Stimulated activated CD8-positive, alpha-beta memory T cell treated with anti-CD3 and anti-CD28 coated beads, Interleukin-7, amount 100 ng/mL, for 1 hour (primary cell): ENCODE data around the gene BRI3BP.
"Not testable (repeated sequence)": the region's sequence is repeated elsewhere in the genome, so short reads cannot be mapped to it uniquely, and the experiment has no call there.

Source experiments
- DNase-seq, 2 donors: peaks; one replicate each; pipeline ENCODE4 v3.0.0-alpha.2; 2020; ENCODE audit warnings: low read depth in 2 of 2

Gene BRI3BP

DNA sequence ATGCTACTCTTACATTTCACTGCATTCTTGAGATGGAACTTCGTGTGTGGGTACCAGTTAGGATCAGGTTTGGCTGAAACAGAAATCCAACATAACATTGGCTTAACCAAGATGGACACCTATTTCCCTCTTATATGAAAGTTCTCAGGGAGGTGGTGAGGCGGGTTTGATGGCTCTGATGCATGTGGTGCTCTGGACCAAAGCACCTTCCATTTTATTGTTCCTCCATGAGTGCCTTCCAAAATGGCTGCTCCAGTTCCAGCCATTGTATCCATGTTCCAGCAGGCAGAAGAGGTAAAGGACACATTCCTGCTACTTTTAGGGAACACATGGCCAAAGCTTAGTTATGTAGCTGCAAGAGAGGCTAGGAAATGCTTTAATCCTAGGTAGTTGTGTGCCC is 29.6 kb downstream of the BRI3BP start:
- DNase-seq: no peak

DNA sequence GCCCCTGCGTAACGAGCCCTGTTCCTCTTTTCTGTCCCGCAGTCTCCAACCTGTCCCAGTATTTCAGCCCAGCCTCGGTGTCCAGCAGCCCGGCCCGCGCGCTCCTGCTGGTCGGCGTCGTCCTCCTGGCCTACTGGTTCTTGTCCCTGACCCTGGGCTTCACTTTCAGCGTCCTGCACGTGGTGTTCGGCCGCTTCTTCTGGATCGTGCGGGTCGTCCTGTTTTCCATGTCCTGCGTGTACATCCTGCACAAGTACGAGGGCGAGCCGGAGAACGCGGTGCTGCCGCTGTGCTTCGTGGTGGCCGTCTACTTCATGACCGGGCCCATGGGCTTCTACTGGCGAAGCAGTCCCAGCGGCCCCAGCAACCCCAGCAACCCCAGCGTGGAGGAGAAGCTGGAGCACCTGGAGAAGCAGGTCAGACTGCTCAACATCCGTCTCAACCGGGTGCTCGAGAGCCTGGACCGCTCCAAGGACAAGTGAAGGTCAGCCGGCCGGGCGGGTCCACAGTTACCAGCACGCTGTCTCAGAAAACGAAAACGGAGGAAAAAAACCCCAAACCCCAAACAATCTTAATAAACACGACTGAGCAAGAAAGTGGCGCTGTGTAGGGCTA is 31.6 kb downstream of the BRI3BP start:
- no peak for DNase-seq

DNA sequence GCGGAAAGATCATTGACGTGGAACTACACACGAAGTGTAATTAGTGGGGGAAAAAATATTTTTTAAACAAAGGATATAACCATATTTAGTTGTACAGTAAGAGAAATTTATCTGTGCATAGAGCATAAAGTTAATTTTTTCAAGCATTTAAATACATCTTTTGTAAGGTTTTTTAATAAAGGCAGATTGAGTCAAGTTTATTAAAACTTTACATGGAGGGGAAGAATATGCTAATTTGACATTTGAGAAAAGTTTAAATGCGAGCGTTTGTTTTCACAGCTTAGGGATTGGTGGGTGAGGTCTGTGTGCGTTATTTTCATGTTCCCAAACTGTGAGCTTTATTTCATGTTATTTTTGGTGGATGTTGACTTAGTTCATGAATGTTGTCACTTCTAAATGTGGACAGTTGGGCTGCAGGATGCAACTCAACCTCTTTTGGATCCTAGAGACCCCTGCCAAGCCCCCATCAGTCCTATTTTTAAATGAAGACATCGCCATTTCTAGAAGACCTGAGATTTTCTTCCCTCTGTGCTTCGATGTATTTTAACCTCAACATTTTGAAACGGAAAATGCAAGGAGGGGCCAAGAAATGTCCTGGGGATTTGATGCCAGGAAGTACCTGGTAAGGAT is 32.3 kb downstream of the BRI3BP start:
- DNase-seq: no peak

DNA sequence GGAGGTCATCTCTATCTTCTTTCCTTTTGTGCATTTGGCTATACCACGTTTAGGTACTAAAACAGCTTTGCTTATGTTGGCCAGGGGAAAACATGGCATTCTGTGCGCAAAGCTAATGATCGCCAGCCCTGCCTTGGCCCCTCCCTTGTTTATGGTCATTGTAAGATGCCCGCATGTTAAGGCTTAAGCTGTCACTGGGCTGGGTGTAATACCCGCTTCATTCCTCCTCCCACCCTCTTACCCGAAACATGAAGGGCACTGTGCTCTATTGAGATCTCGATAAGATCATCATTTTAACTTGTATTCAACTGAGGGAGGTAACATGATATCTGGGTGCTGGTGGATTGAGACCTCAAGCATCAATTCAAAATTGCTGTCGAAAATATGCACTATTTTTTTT is 34.7 kb downstream of the BRI3BP start:
- no peak for DNase-seq

DNA sequence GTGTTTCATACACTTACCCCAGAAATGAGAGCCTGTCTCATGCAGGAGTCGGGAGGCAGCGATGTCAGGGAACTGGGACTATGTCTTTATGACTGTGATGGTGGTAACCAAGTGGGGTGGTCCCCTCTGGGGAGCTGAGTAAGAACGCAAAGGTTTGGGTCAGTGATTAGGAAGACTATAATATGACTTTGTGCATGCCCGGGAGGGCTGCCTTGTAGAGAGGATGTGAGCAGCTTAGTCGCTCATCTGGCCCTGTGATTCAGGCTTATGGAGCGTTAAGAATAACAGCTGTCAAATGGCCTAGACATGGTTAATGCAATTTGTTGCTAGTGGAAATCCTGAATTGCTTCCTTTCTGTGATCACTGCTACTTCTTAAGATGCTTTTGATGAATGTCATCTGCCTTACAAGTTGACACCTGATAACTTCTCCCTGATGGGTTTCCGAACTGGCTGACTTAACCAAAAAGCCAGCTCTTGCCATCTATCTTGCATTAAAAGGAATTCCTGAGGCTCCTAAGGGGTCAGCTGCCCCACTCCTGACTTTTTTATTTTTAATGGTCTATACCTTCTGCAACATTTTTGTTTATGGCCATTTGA is 36.4 kb downstream of the BRI3BP start:
- DNase-seq: no peak

DNA sequence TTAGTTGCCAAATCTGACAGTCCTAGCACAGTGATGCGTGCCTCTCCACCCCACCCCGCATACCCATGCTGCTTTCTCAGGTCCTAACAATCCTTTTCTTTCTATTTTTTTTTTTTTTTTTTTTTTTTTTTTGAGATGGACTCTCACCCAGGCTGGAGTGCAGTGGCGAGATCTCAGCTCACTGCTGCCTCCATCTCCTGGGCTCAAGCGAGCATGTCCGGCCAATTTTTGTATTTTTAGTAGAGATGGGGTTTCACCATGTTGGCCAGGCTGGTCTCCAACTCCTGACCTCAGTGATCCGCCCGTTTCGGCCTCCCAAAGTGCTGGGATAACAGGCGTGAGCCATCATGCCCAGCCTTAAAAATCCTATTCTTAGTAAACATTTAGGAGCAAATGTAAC is 38.0 kb downstream of the BRI3BP start:
- not testable (repeated sequence) for DNase-seq

DNA sequence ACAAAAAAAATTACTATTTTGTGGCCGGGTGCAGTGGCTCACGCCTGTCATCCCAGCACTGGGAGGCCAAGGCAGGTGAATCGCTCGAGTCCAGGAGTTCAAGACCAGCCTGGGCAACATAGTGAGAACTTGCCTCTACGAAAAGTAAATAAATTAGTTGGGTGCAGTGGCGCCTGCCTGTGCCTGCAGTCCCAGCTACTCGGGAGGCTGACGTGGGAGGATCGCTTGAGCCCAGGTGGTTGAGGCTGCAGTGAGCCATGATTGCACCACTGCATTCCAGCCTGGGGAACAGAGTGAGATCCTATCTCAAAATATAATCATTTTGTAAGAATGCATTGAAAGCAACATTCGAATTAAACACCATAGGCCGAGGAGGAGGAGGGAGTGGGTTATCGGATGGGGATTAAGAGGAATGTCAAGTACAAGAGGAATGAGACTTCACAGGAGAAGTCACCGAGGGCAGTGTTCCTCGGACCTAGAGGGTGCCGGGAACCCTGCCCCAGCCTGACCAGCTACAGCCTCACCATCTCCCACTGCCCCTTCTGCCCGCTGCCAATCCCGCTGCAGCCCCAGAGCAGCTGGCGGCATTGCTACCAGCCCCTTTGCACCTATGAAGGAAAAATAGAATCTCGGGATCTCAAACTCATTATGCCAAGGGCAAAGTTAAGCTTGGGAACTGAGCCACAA is 39.2 kb downstream of the BRI3BP start:
- DNase-seq: no peak

DNA sequence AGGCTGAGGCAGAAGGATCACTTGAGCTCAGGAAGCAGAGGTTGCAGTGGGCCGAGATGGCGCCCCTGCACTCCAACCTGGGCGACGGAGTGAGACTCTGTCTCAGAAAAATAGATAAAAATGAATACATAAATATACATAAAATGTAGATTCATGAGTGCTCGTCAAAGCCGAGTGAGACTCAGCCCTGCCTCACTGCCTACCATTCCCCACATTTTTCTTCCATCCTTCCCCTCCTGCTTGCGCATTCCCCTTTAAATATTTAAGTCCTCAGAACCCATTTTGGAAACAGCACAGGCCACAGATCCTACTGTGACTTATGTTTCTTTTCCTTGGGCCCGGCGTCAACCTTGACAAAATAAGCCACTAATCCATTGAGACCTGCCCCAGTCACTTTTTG is 39.8 kb downstream of the BRI3BP start:
- DNase-seq: no peak

DNA sequence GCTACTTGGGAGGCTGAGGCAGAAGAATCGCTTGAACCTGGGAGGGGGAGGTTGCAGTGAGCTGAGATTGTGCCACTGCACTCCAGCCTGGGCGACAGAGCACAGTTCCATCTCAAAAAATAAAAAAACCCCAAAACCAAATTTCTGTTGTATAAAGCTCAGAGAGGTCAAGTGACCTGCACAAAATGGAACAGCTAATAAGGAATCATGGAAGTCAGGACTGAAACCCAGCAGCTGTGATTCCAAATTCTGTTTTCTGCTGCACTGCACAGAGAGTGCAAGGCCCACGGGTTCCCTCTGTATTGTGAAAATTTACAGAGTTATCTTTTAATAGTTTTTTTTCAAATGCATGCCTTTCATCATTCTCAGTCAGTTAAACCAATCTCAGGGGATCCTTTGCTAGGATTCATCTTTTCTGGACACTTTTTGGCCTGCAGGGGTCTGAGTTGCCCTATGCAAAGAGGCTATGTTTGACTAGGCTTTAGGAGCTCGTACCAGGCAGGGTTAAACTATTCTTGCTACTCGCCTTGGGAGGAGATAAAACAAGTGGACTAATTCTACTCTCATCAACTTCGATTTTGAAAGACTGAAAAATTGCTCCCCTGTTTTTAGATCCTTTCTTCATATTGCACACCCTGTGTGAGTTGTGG is 45.7 kb downstream of the BRI3BP start:
- DNase-seq: no peak

DNA sequence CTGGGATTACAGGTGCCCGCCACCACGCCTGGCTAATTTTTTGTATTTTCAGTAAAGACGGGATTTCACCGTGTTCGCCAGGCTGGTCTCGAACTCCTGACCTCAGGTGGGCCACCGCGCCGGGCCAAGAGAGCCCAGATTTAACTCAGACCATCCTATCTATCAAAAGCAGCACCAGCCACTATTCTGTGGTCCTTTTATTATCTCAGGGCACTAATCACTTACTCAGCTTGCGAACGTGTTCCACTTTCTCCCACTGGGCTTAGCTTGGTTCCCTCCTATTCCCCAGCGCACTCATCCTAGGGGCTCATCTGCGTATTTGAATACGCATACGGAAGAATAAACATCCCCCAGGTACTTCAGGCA is 55.6 kb downstream of the BRI3BP start:
- DNase-seq: no peak

DNA sequence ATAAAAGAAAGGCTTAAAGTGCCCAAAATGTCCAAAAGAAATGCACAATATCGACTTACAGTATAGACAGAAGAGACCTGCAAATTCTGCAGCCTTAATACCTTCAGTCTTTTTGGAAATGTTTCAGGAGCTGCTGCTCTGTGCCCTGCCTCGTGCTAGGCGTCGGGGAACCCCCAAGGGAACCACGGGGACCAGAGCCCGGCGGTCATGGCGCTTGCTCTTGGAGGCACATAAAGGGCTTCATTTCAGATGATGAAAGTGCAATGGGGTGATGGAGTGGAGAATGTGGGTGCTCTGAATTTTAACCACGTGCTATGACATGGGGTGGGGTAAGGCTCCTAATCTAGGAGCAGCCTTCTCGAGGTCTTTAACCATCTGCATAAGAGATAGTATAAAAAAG is 57.0 kb downstream of the BRI3BP start:
- DNase-seq: no peak

DNA sequence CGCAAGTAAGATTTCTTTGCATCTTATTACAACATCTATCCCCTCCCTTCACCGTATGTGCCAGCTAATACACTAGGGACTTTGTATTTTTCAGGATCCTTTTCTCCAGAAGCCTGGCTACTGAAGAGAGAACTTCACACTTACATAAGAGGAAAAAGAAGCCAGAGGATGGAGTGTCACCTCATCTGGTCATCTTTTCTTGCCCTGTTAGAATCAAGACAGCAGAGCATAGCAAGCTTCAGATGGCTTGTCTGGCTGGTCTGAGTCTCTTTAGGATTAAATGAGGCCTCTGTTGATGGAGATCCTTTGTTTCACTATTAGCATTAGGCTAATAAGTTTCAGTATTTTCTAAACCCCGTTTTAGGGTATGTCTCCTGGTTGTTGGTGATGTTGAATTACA is 57.4 kb downstream of the BRI3BP start:
- DNase-seq: no peak

DNA sequence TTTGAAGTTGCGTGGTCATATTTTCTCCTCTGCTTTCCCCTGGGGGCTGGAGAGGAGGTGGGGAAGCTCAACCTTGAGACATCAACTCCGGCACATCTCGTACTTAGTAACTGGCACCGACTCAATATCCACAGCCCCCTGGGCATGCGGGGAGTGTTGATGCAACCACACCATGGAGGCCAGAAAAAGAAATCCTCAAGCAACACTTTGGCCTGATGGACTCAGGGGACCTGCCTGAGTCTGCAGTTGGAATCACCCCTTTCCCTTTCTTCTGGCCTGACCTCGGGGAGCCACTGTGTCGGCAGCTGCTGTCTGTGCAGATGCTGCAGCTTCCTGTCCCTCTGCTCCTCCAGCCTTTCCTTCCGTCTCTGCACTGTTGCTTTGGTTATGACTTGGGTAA is 60.4 kb downstream of the BRI3BP start:
- no peak for DNase-seq

DNA sequence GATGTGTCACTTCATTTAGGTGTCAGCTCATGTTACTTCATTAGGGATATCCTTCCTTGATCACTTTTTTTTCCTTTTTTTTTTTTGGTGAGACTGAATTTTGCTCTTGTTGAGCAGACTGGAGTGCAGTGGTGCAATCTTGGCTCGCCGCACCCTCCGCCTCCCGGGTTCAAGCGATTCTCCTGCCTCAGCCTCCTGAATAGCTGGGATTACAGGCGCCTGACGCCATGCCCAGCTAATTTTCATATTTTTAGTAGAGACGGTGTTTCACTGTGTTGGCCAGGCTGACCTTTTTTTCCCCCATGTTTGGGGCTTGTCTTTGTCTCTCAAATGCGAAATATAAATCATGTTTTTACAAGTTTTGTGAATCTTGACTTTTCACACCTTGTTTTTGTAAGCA is 62.1 kb downstream of the BRI3BP start:
- no peak for DNase-seq

DNA sequence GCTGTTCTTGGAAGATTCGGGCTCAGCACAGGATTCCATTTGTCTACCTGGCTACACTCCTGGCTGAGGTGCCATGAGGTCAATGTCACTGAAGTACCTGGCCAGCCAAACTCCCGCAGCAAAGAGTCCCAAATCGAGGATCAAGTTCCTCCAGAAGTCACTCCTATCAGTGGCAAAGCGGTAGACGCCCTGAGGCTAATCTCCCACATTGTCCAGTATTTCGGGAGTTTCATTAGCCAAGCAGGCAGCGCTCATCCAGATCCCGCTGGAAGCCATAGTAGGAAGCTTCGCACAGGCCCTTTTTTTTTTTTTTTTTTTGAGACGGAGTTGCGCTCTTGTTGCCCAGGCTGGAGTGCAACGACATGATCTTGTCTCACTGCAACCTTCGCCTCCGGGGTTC is 62.9 kb downstream of the BRI3BP start:
- no peak for DNase-seq

DNA sequence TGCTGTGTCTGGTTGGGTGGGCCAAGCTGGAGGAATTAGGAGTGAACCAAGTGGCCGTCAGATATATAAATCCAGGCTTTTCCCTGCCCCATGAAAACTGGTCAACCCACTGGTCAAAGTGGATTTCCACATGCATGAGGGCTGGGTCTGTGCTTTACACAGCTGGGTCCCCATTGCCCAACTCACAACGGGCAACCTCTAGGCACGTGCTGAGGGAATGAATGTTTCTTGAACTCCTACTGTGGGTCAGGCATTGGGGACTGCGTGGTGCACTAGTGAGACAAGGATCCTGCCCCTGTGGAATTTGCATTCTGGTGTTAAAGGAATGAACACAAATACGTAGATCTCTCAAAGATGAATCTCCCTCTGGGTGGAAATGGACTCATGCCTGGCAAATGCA is 64.3 kb downstream of the BRI3BP start:
- no peak for DNase-seq

DNA sequence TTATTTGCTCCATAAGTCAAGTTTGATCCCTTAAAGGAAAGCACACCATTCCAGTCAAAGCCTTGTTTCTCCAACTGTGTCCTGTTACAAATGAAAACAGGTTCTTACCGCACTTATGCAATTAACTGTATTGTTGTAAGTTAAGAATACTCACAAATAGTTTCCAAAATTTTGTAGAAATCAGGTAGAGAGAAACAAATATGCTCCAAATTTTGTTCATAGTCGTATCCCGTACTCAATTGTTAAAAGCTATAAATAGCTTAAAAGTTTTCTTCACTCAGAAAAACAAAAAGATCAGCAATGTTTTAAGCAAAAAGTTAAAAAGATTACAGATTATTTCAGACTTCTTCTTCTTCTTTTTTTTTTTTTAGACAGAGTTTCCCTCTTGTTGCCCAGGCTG is 67.8 kb downstream of the BRI3BP start:
- DNase-seq: no peak

DNA sequence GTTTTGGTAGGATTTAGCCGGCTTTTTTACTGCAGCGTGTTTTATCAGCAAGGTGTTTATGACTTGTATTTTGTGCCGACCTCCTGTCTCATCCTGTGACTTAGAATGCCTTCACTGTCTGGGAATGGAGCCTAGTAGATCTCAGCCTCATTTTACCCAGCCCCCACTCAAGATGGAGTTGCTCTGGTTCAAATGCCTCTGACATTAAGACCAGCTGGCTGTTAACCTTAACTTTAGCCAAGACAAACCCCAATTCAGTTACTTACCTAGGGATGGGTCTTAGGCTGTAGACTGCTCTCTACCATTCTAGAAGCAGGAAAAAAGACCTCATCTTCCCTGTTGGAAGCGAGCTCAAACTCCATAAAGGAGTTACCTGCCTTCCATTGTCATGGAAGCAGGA is 70.1 kb downstream of the BRI3BP start:
- not testable (repeated sequence) for DNase-seq

DNA sequence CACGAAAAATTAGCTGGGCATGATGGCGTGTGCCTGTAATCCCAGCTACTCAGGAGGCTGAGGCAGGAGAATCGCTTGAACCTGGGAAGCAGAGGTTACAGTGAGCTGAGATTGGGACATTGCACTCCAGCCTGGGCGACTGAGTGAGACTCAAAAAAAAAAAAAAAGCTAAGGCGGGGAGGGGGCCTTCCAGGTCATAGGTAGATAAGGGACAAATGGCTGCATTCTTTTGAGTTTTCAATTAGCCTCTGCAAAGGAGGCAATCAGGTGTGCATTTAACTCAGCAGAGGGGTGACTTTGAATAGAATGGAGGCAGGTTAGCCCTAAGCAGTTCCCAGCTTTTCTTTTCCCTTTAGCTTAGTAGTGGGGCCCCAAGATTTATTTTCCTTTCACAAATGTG is 71.0 kb downstream of the BRI3BP start:
- no peak for DNase-seq

DNA sequence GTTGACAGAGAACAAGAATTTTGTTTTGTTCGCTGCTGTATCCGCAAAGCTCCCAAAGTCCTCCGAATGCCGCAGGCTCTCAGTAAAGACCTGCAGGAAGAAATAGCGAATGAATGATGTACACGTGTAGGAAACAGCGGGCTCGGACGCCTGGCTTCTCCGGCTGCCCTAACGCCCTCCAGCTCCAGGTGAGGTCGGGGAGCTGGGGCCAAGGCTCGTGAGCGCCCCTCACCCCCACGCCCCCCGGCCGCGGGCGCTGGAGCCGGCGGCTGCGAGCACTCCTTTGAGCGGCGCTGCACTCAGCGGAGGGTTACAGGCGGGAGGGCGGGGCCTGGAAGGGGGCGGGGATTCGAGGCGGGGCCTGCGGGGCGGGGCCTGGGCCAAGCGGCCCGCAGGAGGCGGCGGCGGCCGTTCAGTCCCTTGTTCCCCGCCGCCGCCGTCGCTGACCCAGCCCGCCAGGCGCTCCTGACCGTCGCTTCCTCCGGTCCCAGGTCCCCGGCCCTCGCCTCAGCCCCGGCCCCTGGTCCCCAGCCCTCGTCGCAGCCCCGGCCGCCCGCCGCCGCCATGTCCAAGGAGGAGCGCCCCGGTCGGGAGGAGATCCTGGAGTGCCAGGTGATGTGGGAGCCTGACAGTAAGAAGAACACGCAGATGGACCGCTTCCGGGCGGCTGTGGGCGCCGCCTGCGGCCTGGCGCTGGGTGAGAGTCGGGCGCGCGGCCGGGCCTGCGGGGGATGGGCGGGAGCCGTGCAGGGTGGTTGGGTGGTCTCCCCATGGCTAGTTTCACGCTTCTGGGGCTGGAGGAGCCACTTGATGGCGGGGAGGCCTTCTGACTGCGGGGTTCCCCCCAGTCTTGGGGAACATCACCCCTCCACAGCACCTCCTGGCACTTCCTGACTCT is 71.8 kb downstream of the BRI3BP start, which contains the start of gene AACS:
Gene AACS (plus strand): TSS at position 415 of the 898 bp plus-strand sequence. CDS start 150 bp downstream, at position 565.
- peak; percentile 50 to 58 for DNase-seq

DNA sequence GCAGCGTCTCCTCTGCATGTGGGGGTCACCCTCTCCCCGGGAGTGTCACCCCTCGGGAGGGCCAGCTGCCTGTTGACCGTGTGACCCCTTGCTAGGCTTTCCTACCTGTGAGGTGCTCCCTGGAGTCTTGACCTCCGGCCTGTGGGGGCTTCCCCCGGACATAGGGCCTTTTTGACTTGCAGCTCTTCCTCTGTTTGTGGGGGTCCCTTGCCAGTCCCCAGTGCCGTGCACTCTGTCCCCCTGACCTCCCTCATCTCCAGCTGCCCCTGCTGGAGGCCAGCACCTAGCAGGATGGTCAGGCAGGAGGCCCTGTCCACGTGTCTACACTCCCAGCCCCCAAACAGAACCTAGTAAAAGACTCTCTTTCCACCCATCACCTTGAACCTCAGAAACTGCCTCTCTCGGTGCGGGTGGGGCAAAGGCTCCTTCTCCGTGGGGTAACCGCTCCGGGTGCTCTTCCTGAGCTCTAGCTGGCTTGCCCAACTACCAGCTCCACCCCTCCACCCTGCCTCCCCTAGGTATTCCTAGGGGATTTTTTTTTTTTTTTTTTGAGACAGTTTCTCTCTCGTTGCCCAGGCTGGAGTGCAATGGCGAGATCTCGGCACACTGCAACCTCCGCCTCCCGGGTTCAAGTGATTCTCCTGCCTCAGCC is 72.6 kb downstream of the BRI3BP start:
- DNase-seq: no peak
